Epithelial cell of proximal tubule (primary cell): ENCODE measurements around the gene USB1. TPM values are rescaled to one million over a fixed set of nuclear protein-coding genes. Genes with fewer than 3 reads are reported as not detected.

Source experiments
- DNase-seq: peaks from one replicate; pipeline ENCODE4 v3.0.0-alpha.2; 2011; ENCODE audit warnings: low read depth
- H3K4me3 ChIP-seq: 2 replicates; pipeline ENCODE4 v1.5.1; 2011; ENCODE audit warnings: low read depth, mild to moderate bottlenecking, low read length
- total RNA-seq: library from RNA; depleted of rRNA; stranded (reverse); fragments of >200 nt; gene quantifications from 2 replicates; pipeline ENCODE4 v1.2.3, GENCODE V29; 2015
- TF ChIP-seq, protein P1 (sequence below): conservative IDR thresholded peaks from 2 replicates; pipeline ENCODE4 v1.5.1; 2012; ENCODE audit warnings: low read depth, mild to moderate bottlenecking, low read length

Gene USB1
- total RNA-seq, 1 donor from 2014 or later: 31.2 TPM

- TF ChIP-seq, protein P1, sequence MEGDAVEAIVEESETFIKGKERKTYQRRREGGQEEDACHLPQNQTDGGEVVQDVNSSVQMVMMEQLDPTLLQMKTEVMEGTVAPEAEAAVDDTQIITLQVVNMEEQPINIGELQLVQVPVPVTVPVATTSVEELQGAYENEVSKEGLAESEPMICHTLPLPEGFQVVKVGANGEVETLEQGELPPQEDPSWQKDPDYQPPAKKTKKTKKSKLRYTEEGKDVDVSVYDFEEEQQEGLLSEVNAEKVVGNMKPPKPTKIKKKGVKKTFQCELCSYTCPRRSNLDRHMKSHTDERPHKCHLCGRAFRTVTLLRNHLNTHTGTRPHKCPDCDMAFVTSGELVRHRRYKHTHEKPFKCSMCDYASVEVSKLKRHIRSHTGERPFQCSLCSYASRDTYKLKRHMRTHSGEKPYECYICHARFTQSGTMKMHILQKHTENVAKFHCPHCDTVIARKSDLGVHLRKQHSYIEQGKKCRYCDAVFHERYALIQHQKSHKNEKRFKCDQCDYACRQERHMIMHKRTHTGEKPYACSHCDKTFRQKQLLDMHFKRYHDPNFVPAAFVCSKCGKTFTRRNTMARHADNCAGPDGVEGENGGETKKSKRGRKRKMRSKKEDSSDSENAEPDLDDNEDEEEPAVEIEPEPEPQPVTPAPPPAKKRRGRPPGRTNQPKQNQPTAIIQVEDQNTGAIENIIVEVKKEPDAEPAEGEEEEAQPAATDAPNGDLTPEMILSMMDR: no peak
- no peak for DNase-seq
- no peak overlapping the region for H3K4me3 ChIP-seq
Measured at GRCh38 chr16:58029410-58029809, 28.2 kb downstream of the USB1 start.

DNA sequence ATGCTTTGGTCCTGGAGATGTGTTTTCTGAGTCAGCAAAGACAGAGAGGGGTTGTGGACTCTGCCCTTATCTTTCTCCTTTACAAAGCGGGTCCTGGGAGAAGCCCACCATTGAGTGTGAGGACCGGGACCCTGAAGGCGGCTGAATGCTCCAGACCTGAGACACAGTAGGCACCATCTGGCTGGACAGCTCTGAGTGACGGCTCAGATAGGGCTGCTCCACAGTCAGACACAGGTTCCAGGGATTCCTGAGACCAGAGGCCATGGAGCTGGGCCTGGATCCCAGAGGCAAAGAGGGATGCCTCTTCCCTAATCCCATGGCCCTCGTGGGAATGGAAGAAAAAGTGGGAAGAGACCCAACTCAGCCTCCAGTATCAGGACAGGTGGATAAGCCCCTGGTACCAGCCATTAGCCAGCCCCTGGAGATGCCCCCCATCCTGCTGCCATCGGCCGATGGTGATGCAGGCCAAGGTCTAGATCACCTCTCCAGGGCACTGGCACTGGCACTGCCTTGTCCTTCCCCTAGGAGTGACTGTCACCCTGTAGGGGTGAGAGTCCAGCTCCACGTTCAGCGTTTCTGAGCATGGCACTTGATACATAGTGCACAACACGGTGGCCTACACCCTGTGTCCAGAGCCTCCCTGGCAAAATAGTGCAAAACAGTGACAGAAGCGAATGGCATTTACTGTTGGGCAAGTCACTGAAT is 29.1 kb downstream of the USB1 start:
- TF ChIP-seq, protein P1: no peak
- no peak for DNase-seq
- no peak overlapping the region for H3K4me3 ChIP-seq

- TF ChIP-seq, protein P1: no peak
- DNase-seq: no peak
Measured at GRCh38 chr16:58031016-58031800, 30.0 kb downstream of the USB1 start.

GRCh38 chr16:58032710-58033293 is 31.6 kb downstream of the USB1 start:
- no peak for DNase-seq
- TF ChIP-seq, protein P1: no peak
- H3K4me3 ChIP-seq: no peak overlapping the region

More at GRCh38 chr16:58031016-58031800, 30.0 kb downstream of the USB1 start:
- H3K4me3 ChIP-seq: no peak overlapping the region

GRCh38 chr16:58034128-58034685 is 33.0 kb downstream of the USB1 start:
- DNase-seq: no peak
- TF ChIP-seq, protein P1: no peak
- no peak overlapping the region for H3K4me3 ChIP-seq

GRCh38 chr16:58034774-58035173 is 33.6 kb downstream of the USB1 start:
- no peak for DNase-seq
- H3K4me3 ChIP-seq: no peak overlapping the region
- TF ChIP-seq, protein P1: no peak
